Stimulated activated CD8-positive, alpha-beta memory T cell treated with anti-CD3 and anti-CD28 coated beads, Interleukin-15, amount 100 ng/mL, for 4 hours (primary cell): Measurements from ENCODE around the gene RP9.

Experiments
- DNase-seq, 2 donors: peaks; one replicate each; pipeline ENCODE4 v3.0.0-alpha.2; 2020; ENCODE audit warnings: low read depth in 2 of 2

Gene RP9

DNA sequence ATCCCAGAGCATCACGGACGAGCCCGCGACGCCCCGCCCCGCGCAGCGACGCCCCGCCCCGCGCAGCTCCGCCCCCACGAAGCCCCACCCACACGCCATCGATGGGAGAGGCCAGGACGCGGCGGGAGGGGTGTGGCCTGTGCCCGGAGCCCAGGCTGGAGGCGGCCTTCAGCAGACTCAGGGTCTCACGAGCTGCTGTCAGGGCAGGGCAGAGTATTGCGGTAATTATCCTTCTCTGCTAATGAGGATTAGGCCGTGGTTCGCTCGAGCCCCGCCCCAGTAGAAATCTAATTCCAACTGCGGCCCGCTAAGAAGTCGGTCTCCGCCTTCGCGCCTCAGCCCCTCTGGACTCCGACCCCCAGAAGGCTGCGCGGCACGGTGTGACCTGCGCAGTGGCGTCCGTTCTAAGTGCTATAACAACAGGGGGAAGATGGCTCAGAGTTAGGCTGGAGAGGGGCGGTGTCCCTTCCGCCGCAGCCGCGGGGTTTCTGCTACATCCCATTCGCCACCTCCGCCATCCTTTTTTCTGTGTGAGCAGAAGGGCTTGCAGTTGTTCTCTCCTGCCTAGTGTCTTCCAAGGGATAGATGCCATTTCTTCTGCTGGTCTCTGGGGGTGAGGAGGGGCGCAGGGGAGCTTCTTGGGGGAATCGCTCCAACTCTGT is 46.3 kb downstream of the RP9 start:
- DNase-seq: peak; percentile 83

DNA sequence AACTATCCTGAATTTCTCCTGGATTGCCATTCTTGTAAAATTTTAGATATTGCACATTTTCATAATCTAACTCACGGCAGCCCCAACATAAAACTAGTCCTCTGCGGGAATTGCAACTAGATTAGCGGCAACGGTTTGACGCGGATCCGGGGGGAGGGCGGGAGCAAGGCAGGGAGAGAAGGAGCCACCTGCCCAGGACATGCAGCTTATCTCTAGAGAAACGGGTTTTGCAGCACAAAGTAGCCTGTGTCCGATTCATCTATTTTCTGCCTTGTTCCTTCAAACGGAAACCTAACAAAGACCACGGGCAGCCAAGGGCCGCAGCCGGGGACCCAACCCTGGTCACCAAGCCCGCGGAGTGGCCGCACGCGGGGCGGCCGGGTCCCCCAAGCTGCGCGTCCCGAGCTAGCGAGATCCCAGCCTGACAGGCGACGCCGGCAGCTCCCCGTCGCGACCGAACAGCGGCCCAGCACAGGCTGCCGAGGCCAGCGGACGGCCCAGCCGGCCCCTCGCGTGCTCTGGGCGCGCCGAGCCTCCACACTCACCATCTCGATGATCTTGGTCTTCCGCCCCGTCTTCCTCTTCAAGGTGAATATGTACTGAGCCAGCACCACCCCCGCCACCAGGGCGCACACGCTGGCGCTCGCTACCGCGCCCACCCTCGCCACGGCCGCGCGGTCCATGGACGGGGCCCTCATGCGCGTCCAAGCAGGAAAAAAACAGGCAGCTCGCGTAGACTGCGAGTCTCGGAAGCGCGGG is 47.0 kb downstream of the RP9 start, which contains the start of gene NT5C3A:
Gene NT5C3A (minus strand): TSS at position 754 of the 759 bp plus-strand sequence. CDS start 71 bp downstream, at position 683.
- peak in 1 of 2 donors; percentile 0 for DNase-seq

DNA sequence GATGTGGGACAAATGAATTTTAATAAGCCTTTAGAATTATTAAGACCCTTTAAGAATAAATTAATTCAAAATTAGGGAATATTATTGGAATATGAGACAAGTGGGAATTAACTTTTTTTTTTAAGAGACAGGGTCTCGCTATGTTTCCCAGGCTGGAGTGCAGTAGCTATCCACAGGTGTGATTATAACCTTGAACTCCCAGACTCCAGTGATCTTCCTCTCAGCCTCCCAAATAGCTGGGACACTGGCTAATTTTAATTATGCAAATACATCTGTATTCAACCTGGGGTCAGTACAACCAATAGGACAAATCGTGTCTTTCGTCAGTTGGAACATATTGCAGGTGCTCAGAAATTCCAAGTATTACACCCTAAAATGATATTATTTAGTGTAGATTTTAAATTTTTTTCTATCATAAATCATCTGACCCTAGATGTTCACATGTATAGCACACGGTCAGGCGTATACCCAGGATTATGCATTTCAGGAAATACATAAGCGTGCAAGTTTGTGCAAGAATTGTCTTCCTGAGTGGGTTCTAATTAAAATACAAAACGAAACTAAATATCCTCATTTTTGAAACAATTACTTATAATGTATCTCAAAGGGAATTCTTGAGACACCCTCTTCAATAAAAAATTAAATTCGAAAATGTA is 47.8 kb downstream of the RP9 start:
- no peak for DNase-seq

DNA sequence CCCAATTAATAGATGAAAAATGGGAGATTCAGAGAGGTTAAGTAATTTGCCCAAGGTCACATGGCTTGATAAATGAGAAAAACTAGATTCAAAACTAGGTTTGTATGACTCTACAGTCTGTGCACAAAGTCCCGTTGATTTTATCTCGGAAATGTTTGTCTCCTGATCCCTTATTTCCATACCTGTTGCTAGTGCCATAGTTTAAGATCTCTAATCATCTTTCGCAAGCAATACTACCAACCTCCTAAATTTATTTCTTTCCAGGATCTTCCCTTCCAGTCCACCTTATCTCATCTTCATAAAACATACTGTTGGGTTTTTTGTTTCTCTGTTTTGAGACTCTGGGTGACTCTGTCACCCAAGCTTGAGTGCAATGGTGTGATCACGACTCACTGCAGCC is 49.6 kb downstream of the RP9 start:
- no peak for DNase-seq

- DNase-seq: no peak
These were observed 54.0 kb downstream of the RP9 start for GRCh38 chr7:33055158-33055557.

DNA sequence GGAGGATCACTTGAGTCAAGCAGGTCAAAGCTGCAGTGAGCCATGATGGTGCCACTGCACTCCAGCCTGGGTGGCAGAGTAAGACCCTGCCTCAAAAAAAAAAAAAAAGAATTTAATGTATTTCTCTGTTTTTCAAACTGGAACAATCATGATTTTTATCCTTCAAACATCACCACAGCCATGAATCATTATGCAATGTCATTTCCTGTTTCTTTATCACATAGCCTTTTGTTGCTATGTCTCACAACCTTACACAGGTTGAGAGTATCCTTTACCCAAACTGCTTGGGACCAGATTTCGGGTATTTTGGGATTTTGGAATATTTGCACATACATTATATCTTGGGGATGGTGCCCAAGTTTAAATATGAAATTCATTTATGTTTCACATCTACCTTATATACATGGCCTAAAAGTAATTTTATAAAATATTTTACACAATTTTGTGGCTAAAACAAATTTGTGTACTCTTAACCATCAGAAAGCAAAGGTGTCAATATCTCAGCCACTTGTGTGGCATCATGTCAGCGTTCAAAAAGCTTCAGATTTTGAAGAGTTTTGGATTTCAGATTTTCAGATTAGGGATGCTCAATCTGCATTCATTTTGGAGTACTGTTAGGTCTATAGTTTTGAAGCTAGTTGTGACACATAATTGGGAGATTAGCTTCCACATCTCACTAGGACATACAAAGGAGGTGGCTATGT is 54.8 kb downstream of the RP9 start:
- DNase-seq: no peak

DNA sequence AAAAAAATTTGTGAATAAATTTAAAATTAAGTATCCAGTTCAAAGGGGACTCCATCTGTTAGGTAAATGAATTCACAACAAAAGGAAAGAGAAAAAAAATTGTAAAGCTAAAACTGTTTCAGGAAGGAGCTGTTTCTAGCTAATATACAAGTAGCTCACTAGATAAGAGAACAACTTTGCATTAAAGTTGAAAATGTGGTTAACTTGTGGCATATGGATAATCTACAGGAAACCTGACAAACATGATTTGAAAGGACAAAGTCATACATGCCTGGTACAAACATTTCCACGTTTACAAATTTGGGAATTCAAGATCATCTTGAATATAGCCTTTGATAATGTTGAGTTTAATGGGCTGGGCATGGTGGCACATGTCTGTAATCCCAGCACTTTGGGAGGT is 55.5 kb downstream of the RP9 start:
- DNase-seq: no peak

GRCh38 chr7:33050535-33051318 is 58.5 kb downstream of the RP9 start:
- DNase-seq: no peak

DNA sequence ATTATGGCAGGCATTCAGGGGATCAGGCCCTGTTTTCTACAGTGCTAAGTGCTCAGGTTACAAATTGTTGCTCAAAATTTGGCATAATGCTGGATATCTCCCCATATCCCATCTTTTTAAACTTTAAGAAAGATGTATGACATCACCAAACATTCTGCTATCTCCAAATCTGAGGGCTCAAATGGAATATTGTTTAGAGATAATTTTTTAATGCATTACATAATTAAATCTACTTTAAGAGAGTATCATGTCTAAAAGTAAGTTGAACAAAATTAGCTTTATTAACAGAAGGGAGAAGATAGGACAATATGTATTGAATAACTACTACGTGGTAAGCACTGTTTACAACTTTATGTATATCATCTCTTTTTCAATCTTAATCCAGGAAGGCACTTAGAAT is 60.5 kb downstream of the RP9 start:
- no peak for DNase-seq

DNA sequence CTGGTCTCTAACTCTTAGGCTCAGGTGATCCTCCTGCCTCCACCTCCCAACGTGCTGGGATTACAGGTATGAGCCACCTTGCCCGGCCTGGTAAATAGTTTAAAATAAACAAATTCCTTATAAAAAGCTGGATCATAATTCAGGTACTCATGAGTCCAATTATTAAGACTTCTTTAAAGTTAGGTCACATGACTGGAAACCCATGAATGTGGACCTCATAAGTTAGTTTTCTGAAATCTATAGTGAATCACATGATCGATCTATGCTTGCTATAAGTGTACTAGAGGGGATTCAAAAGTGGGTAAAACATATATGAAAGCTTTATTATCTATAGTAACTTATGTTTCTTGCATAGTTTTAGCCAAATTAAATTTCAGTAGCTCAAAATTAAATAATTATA is 60.9 kb downstream of the RP9 start:
- no peak for DNase-seq

DNA sequence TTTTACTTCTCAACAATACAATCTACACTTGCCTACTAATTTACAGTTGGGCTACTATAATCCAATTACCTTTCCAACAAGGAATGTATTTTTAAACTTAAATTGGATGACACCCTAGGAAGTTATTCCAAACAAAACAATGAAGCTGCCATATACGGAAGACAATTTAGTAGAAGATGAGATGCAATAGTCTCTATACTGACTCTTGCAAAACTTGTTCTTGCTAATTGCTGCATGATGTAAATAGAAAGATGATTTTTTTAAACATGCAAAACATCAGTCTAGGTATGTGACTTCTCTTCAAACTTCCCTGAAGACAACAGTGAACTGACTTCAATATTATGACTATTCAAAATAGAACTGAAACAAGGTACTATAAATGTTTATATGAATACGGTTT is 64.2 kb downstream of the RP9 start:
- no peak for DNase-seq
